ENCODE results near the gene ACTA2. TPM values are rescaled to one million over a fixed set of nuclear protein-coding genes. Genes with fewer than 3 reads are reported as not detected.

Gene ACTA2
- polyA plus RNA-seq, 1 of the 3 experiments (the other 2 are of a cell fraction) = 130 TPM

GRCh38 chr10:88920986-88921593 is 31.5 kb downstream of the ACTA2 start:
- Histone ChIP-seq H3F3A (replicated peaks; ENCODE audit: insufficient read depth) (peaks cover 10% of the 10 kb centered on the region), H3K4me2 (0 out of 2 replicates have a peak overlapping the region, but pooled peaks have one; percentile 25), H3K27me3 (ENCODE audit: insufficient read depth) (no peaks in the 10 kb centered on the region), H3K79me2 (ENCODE audit: insufficient read depth) (no peaks in the 10 kb centered on the region), H3K36me3 (replicated peaks in 1 of 2; ENCODE audit: control insufficient read depth in 1 of 2, insufficient read depth in 2 of 2, low read length in 1 of 2) (peaks cover 33 to 42% of the 10 kb centered on the region in 2 experiments), H3K4me3 (ENCODE audit: low read depth in 2 of 2, low read length in 1 of 2) (no peak overlapping the region), H3K27ac (ENCODE audit: low read depth in 2 of 2, low read length in 1 of 2) (peak overlapping the region; percentile 35 to 58; a peak in 3 of 4 replicates), H3K9ac (no peak overlapping the region), H3K4me1 (ENCODE audit: control insufficient read depth in 1 of 2, insufficient read depth in 2 of 2, low read depth in 1 of 2, low read length in 1 of 2) (peaks cover 13 to 22% of the 10 kb centered on the region in 2 experiments; a peak in 3 of 4 replicates), H3K9me2 (no peaks in the 10 kb centered on the region), H3K9me3 (no peaks in the 10 kb centered on the region), H4K20me1 (ENCODE audit: insufficient read depth) (no peaks in the 10 kb centered on the region), H2AFZ (ENCODE audit: low read depth) (no peak overlapping the region)
- WGBS (ENCODE audit: low lambda C conversion rate) = 79% methylated on average over 3 of the region's 3 CpGs
- DNase-seq = no peak
- peak in 1 of 2 experiments; percentile 26; a peak in 1 of 4 replicates for TF ChIP-seq EP300 (IDR thresholded peaks at IDR 0.05; ENCODE audit: borderline replicate concordance in 1 of 2, low read depth in 1 of 2, low read length in 1 of 2)
- peak; percentile 67 for TF ChIP-seq GATA2 (CRISPR knock-in tag; IDR thresholded peaks at IDR 0.05)
- TF ChIP-seq RXRA (IDR thresholded peaks at IDR 0.05; ENCODE audit: borderline replicate concordance, low read depth) = no peak
- TF ChIP-seq SMC3 (IDR thresholded peaks at IDR 0.05; ENCODE audit: low read depth, low read length) = no peak
- CTCF ChIA-PET = interaction anchor here (0.6 to 7.8 kb wide), 4 partner anchors 12 to 679 kb away, joined by 3 to 55 read pairs (median 14); no protein-coding TSS in a partner anchor
- POLR2A ChIA-PET = no interaction called here

- Histone ChIP-seq H4K20me1 (ENCODE audit: insufficient read depth) (no peaks in the 10 kb centered on the region), H3K27ac (ENCODE audit: low read depth in 2 of 2, low read length in 1 of 2) (peak overlapping the region; percentile 35 to 58; a peak in 2 of 4 replicates), H3K9me2 (no peaks in the 10 kb centered on the region), H3K79me2 (ENCODE audit: insufficient read depth) (no peaks in the 10 kb centered on the region), H3K9ac (no peak overlapping the region), H2AFZ (ENCODE audit: low read depth) (no peak overlapping the region), H3K27me3 (ENCODE audit: insufficient read depth) (no peaks in the 10 kb centered on the region), H3K36me3 (replicated peaks in 1 of 2; ENCODE audit: control insufficient read depth in 1 of 2, insufficient read depth in 2 of 2, low read length in 1 of 2) (peaks cover 38 to 45% of the 10 kb centered on the region in 2 experiments), H3F3A (replicated peaks; ENCODE audit: insufficient read depth) (peaks cover 10% of the 10 kb centered on the region), H3K4me1 (ENCODE audit: control insufficient read depth in 1 of 2, insufficient read depth in 2 of 2, low read depth in 1 of 2, low read length in 1 of 2) (peaks cover 13 to 30% of the 10 kb centered on the region in 2 experiments; a peak in 3 of 4 replicates), H3K9me3 (no peaks in the 10 kb centered on the region), H3K4me2 (no peak overlapping the region), H3K4me3 (ENCODE audit: low read depth in 2 of 2, low read length in 1 of 2) (no peak overlapping the region)
- DNase-seq = no peak
- 0 out of 2 replicates have a peak, but pooled peaks have one; percentile 20 for TF ChIP-seq TCF12 (IDR thresholded peaks at IDR 0.05)
- TF ChIP-seq NFIC (IDR thresholded peaks at IDR 0.05; ENCODE audit: borderline replicate concordance) = peak; percentile 35; the same call in 1 of the 2 replicates
- TF ChIP-seq JUND (IDR thresholded peaks at IDR 0.05) = 0 out of 2 replicates have a peak, but pooled peaks have one; percentile 14
- no peak for TF ChIP-seq TAF1 (IDR thresholded peaks at IDR 0.05; ENCODE audit: borderline replicate concordance, low read depth, low read length)
- TF ChIP-seq, protein P1, sequence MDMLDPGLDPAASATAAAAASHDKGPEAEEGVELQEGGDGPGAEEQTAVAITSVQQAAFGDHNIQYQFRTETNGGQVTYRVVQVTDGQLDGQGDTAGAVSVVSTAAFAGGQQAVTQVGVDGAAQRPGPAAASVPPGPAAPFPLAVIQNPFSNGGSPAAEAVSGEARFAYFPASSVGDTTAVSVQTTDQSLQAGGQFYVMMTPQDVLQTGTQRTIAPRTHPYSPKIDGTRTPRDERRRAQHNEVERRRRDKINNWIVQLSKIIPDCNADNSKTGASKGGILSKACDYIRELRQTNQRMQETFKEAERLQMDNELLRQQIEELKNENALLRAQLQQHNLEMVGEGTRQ (IDR thresholded peaks at IDR 0.05; ENCODE audit: borderline replicate concordance, low read depth, low read length) = no peak
- TF ChIP-seq, protein P2, sequence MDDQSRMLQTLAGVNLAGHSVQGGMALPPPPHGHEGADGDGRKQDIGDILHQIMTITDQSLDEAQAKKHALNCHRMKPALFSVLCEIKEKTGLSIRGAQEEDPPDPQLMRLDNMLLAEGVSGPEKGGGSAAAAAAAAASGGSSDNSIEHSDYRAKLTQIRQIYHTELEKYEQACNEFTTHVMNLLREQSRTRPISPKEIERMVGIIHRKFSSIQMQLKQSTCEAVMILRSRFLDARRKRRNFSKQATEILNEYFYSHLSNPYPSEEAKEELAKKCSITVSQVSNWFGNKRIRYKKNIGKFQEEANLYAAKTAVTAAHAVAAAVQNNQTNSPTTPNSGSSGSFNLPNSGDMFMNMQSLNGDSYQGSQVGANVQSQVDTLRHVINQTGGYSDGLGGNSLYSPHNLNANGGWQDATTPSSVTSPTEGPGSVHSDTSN (IDR thresholded peaks at IDR 0.05) = peak; percentile 41; the same call in 1 of the 2 replicates
- POLR2A ChIA-PET = no interaction called here
- CTCF ChIA-PET = interaction anchor here (1.0 to 7.8 kb wide), 3 partner anchors 13 to 84 kb away, joined by 3 to 55 read pairs (median 24); no protein-coding TSS in a partner anchor
- 49% methylated on average over 2 of the region's 2 CpGs for WGBS (ENCODE audit: low lambda C conversion rate)
Measured at GRCh38 chr10:88920198-88920597, 32.4 kb downstream of the ACTA2 start.

All from SK-N-SH (cell line).